Measurements from ENCODE around the gene RASAL2. TPM values are rescaled to one million over a fixed set of nuclear protein-coding genes. Genes with fewer than 3 reads are reported as not detected.
A peak's percentile ranks its signal among the peaks of the same experiment; 100 is the strongest.

The RASAL2 gene
- total RNA-seq, 1 experiment from 2014 or later = 16.6 TPM

GRCh38 chr1:178143730-178144690 is 50.1 kb downstream of the RASAL2 start:
- DNase-seq (ENCODE audit: low spot score) = no peak
- in situ Hi-C loops (cut with HindIII; ENCODE audit: low sequenced_read_pairs) = no loop called here

- no peak for DNase-seq (ENCODE audit: low spot score)
- in situ Hi-C loops (cut with HindIII; ENCODE audit: low sequenced_read_pairs) = no loop called here
These were observed 51.7 kb downstream of the RASAL2 start for GRCh38 chr1:178145605-178146004.

- in situ Hi-C loops (cut with HindIII; ENCODE audit: low sequenced_read_pairs) = no loop called here
- DNase-seq (ENCODE audit: low spot score) = peak; percentile 89
These were observed 52.5 kb downstream of the RASAL2 start for GRCh38 chr1:178146436-178146835.

- DNase-seq (ENCODE audit: low spot score) = no peak
- in situ Hi-C loops (cut with HindIII; ENCODE audit: low sequenced_read_pairs) = no loop called here
These were observed 56.7 kb downstream of the RASAL2 start for GRCh38 chr1:178150610-178151009.

GRCh38 chr1:178151831-178152230 is 57.9 kb downstream of the RASAL2 start:
- no peak for DNase-seq (ENCODE audit: low spot score)
- in situ Hi-C loops (cut with HindIII; ENCODE audit: low sequenced_read_pairs) = no loop called here

GRCh38 chr1:178155481-178156255 is 61.8 kb downstream of the RASAL2 start:
- in situ Hi-C loops (cut with HindIII; ENCODE audit: low sequenced_read_pairs) = no loop called here
- DNase-seq (ENCODE audit: low spot score) = no peak

GRCh38 chr1:178160736-178161475 is 67.0 kb downstream of the RASAL2 start:
- in situ Hi-C loops (cut with HindIII; ENCODE audit: low sequenced_read_pairs) = no loop called here
- no peak for DNase-seq (ENCODE audit: low spot score)

- in situ Hi-C loops (cut with HindIII; ENCODE audit: low sequenced_read_pairs) = no loop called here
- DNase-seq (ENCODE audit: low spot score) = no peak
These were observed 67.6 kb downstream of the RASAL2 start for GRCh38 chr1:178161516-178161915.

GRCh38 chr1:178165196-178165595 is 71.3 kb downstream of the RASAL2 start:
- in situ Hi-C loops (cut with HindIII; ENCODE audit: low sequenced_read_pairs) = no loop called here
- DNase-seq (ENCODE audit: low spot score) = no peak

GRCh38 chr1:178166429-178167024 is 72.6 kb downstream of the RASAL2 start:
- in situ Hi-C loops (cut with HindIII; ENCODE audit: low sequenced_read_pairs) = no loop called here

GRCh38 chr1:178168536-178168935 is 74.6 kb downstream of the RASAL2 start:
- no peak for DNase-seq (ENCODE audit: low spot score)
- in situ Hi-C loops (cut with HindIII; ENCODE audit: low sequenced_read_pairs) = no loop called here

More at GRCh38 chr1:178166429-178167024, 72.6 kb downstream of the RASAL2 start:
- DNase-seq (ENCODE audit: low spot score) = no peak

- in situ Hi-C loops (cut with HindIII; ENCODE audit: low sequenced_read_pairs) = no loop called here
- no peak for DNase-seq (ENCODE audit: low spot score)
These were observed 75.7 kb downstream of the RASAL2 start for GRCh38 chr1:178169649-178170048.

- in situ Hi-C loops (cut with HindIII; ENCODE audit: low sequenced_read_pairs) = no loop called here
- DNase-seq (ENCODE audit: low spot score) = no peak
These were observed 79.0 kb downstream of the RASAL2 start for GRCh38 chr1:178172939-178173338.

- no peak for DNase-seq (ENCODE audit: low spot score)
- in situ Hi-C loops (cut with HindIII; ENCODE audit: low sequenced_read_pairs) = no loop called here
These were observed 80.6 kb downstream of the RASAL2 start for GRCh38 chr1:178174539-178174938.

- in situ Hi-C loops (cut with HindIII; ENCODE audit: low sequenced_read_pairs) = no loop called here
These were observed 86.5 kb downstream of the RASAL2 start for GRCh38 chr1:178180405-178180804.

GRCh38 chr1:178183796-178184195 is 89.9 kb downstream of the RASAL2 start:
- in situ Hi-C loops (cut with HindIII; ENCODE audit: low sequenced_read_pairs) = no loop called here
- no peak for DNase-seq (ENCODE audit: low spot score)

More at GRCh38 chr1:178180405-178180804, 86.5 kb downstream of the RASAL2 start:
- DNase-seq (ENCODE audit: low spot score) = no peak

GRCh38 chr1:178188306-178188705 is 94.4 kb downstream of the RASAL2 start:
- in situ Hi-C loops (cut with HindIII; ENCODE audit: low sequenced_read_pairs) = no loop called here
- no peak for DNase-seq (ENCODE audit: low spot score)

- in situ Hi-C loops (cut with HindIII; ENCODE audit: low sequenced_read_pairs) = no loop called here
- DNase-seq (ENCODE audit: low spot score) = peak; percentile 8
These were observed 95.9 kb downstream of the RASAL2 start for GRCh38 chr1:178189814-178190213.

GRCh38 chr1:178190881-178191280 is 97.0 kb downstream of the RASAL2 start:
- in situ Hi-C loops (cut with HindIII; ENCODE audit: low sequenced_read_pairs) = no loop called here
- DNase-seq (ENCODE audit: low spot score) = no peak

Data from G401 (cell line).